Measurements from ENCODE around the gene FBXO45. TPM values are rescaled to one million over a fixed set of nuclear protein-coding genes. Genes with fewer than 3 reads are reported as not detected.
"Not testable (repeated sequence)": the region's sequence is repeated elsewhere in the genome, so short reads cannot be mapped to it uniquely, and the experiment has no call there.

FBXO45 gene
- polyA plus RNA-seq, 2 of the 4 experiments (the other 2 are of a cell fraction), result 6.8 to 19.4 TPM

GRCh38 chr3:196634224-196634623 is 65.8 kb downstream of the FBXO45 start:
- TF ChIP-seq BHLHE40 (IDR thresholded peaks at IDR 0.05; ENCODE audit: low read depth, low read length) (no peak), RNF2 (IDR thresholded peaks at IDR 0.05; ENCODE audit: borderline replicate concordance, low read depth) (no peak), HDAC2 (IDR thresholded peaks at IDR 0.05) (no peak), NR3C1 (IDR thresholded peaks at IDR 0.05) (no peak), RARB (CRISPR knock-in tag; IDR thresholded peaks at IDR 0.05) (no peak), USF2 (IDR thresholded peaks at IDR 0.05) (no peak), EP300 (IDR thresholded peaks at IDR 0.05) (no peak), FOSB (CRISPR knock-in tag; IDR thresholded peaks at IDR 0.05) (no peak), MYC (IDR thresholded peaks at IDR 0.05; ENCODE audit: borderline replicate concordance, low read length) (no peak), ATOH8 (CRISPR knock-in tag; IDR thresholded peaks at IDR 0.05; ENCODE audit: low read depth) (no peak), FOXS1 (CRISPR knock-in tag; IDR thresholded peaks at IDR 0.05) (no peak), NPAS2 (CRISPR knock-in tag; IDR thresholded peaks at IDR 0.05; ENCODE audit: borderline replicate concordance) (no peak), RCOR1 (IDR thresholded peaks at IDR 0.05; ENCODE audit: low read depth, low read length) (no peak), TP53 (CRISPR knock-in tag; IDR thresholded peaks at IDR 0.05) (no peak), HEYL (CRISPR knock-in tag; IDR thresholded peaks at IDR 0.05) (no peak), KDM5A (IDR thresholded peaks at IDR 0.05) (no peak)
- TF ChIP-seq, protein P1, sequence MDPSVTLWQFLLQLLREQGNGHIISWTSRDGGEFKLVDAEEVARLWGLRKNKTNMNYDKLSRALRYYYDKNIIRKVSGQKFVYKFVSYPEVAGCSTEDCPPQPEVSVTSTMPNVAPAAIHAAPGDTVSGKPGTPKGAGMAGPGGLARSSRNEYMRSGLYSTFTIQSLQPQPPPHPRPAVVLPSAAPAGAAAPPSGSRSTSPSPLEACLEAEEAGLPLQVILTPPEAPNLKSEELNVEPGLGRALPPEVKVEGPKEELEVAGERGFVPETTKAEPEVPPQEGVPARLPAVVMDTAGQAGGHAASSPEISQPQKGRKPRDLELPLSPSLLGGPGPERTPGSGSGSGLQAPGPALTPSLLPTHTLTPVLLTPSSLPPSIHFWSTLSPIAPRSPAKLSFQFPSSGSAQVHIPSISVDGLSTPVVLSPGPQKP (IDR thresholded peaks at IDR 0.05; ENCODE audit: low read depth, low read length), result no peak
- POLR2A ChIA-PET, result no interaction called here
- ATAC-seq (no peak), FAIRE-seq (no peak), DNase-seq (ENCODE audit: low read depth in 1 of 2, low spot score in 1 of 2) (no peak)
- Histone ChIP-seq H3K4me3 (no peak overlapping the region), H3K27ac (no peak overlapping the region), H3K9me3 (no peaks in the 10 kb centered on the region), H3K4me1 (0 out of 3 replicates have a peak, but pooled peaks cover 3% of the 10 kb centered on the region), H3K4me2 (no peak overlapping the region)
- WGBS (ENCODE audit: missing lambda C conversion rate), result 81% methylated on average over 6 of the region's 10 CpGs
- CTCF ChIA-PET, result no interaction called here

GRCh38 chr3:196634829-196635228 is 66.4 kb downstream of the FBXO45 start:
- ChIA-PET POLR2A (no interaction called here), CTCF (interaction anchor here (1.0 kb wide), 1 partner anchor 25 kb away, joined by 3 read pairs; no protein-coding TSS in a partner anchor)

DNA sequence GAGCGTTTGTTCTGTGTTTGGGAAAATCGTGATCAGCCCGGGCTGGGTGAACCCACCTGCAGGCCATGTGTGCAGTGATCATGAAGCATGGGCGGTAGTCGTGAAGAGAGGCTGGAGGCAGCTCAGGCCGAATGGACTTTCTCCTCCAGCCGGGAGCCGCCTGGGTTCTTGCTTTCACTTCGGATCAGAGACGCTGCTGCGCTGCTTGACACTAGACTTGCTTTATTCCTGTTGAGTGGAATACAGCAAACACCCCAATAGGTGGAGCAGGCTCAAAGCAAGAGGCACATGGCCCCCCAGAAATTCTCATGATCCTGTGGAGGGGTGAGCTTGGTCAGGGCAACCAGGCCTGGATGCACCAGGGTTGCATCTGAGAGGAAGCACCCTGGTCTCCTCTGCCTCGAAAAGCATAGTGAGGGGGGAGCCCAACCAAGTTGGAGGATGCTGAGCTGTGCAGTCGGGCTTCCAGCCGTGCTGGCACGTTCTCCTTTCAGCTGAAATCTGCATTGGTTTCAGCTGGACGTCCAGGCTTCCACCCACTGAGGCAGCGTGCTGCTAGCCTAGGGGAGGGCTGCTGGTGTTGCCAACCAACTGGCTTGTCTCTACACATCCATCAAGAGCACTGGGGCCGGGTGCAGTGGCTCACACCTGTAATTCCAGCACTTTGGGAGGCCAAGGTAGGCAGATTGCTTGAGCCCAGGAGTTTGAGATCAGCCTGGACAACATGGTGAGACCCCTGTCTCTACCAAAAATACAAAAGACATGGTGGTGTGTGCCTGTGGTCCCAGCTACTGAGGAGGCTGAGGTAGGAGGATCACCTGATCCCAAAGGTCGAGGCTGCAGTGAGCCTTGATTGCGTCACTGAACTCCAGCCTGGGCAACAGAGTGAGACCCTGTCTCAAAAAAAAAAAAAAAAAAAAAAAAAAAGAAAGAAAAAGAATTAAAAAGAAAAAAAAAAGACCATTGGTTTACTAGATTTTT is 68.2 kb downstream of the FBXO45 start:
- ATAC-seq (no peak), DNase-seq (ENCODE audit: low read depth in 1 of 2, low spot score in 1 of 2) (no peak), FAIRE-seq (no peak)
- H3K4me2 ChIP-seq, result no peak overlapping the region
- H3K4me1 ChIP-seq, result 0 out of 3 replicates have a peak, but pooled peaks cover 3% of the 10 kb centered on the region
- ChIA-PET POLR2A (no interaction called here), CTCF (interaction anchor here (1.3 to 1.4 kb wide), 2 partner anchors 27 to 48 kb away, joined by 3 to 4 read pairs; no protein-coding TSS in a partner anchor)
- no peak overlapping the region for H3K27ac ChIP-seq
- 82% methylated on average over 12 of the region's 20 CpGs for WGBS (ENCODE audit: missing lambda C conversion rate)
- H3K9me3 ChIP-seq, result no peaks in the 10 kb centered on the region
- TF ChIP-seq SMC3 (IDR thresholded peaks at IDR 0.05) (no peak), ZC3H11A (IDR thresholded peaks at IDR 0.05) (no peak), CEBPB (IDR thresholded peaks at IDR 0.05) (no peak), PBX3 (IDR thresholded peaks at IDR 0.05) (no peak), EHF (CRISPR knock-in tag; IDR thresholded peaks at IDR 0.05) (no peak), ZNF302 (CRISPR knock-in tag; IDR thresholded peaks at IDR 0.05) (no peak)
- H3K4me3 ChIP-seq, result no peak overlapping the region

More at GRCh38 chr3:196634829-196635228, 66.4 kb downstream of the FBXO45 start:
- no peak for FAIRE-seq
- no peak overlapping the region for H3K4me2 ChIP-seq
- 86% methylated on average over 7 of the region's 7 CpGs for WGBS (ENCODE audit: missing lambda C conversion rate)
- 0 out of 3 replicates have a peak, but pooled peaks cover 3% of the 10 kb centered on the region for H3K4me1 ChIP-seq
- H3K9me3 ChIP-seq, result no peaks in the 10 kb centered on the region
- no peak for DNase-seq (ENCODE audit: low read depth in 1 of 2, low spot score in 1 of 2)
- TF ChIP-seq POLR2AphosphoS2 (conservative IDR thresholded peaks at IDR 0.05; ENCODE audit: low read length), result no peak
- no peak for ATAC-seq
- no peak overlapping the region for H3K4me3 ChIP-seq
- H3K27ac ChIP-seq, result no peak overlapping the region

GRCh38 chr3:196637941-196638340 is 69.5 kb downstream of the FBXO45 start:
- H3K9me3 ChIP-seq; POLR2A ChIA-PET; H3K4me1 ChIP-seq; FAIRE-seq; H3K4me2 ChIP-seq; H3K4me3 ChIP-seq; DNase-seq (ENCODE audit: low read depth in 1 of 2, low spot score in 1 of 2); H3K27ac ChIP-seq; ATAC-seq: not testable (repeated sequence)
- CTCF ChIA-PET, result interaction anchor here (1.5 kb wide), 1 partner anchor 19 kb away, joined by 4 read pairs; no protein-coding TSS in a partner anchor
- 76% methylated on average over 4 of the region's 4 CpGs for WGBS (ENCODE audit: missing lambda C conversion rate)

Data from A549 (cell line).